Measurements from ENCODE around the gene OXLD1.

The OXLD1 gene

GRCh38 chr17:81640011-81640410 lies 26.4 kb downstream of the OXLD1 start:
- no peak for TF ChIP-seq CTCF (IDR thresholded peaks at IDR 0.05; ENCODE audit: control extremely low read depth, extremely low read depth, low read depth, missing control alignments)
- DNase-seq (ENCODE audit: extremely low spot score): no peak
- ChIA-PET POLR2A (interaction anchor here (0.7 kb wide), 1 partner anchor 8 kb away, joined by 6 read pairs; no protein-coding TSS in a partner anchor), CTCF (no interaction called here)

GRCh38 chr17:81638683-81639082 lies 27.7 kb downstream of the OXLD1 start:
- ChIA-PET CTCF (interaction anchor here (1.1 kb wide), 1 partner anchor 13 kb away, joined by 3 read pairs; no protein-coding TSS in a partner anchor), POLR2A (no interaction called here)
- no peak for DNase-seq (ENCODE audit: extremely low spot score)
- TF ChIP-seq CTCF (IDR thresholded peaks at IDR 0.05; ENCODE audit: control extremely low read depth, extremely low read depth, low read depth, missing control alignments): no peak

GRCh38 chr17:81636505-81637288 lies 29.7 kb downstream of the OXLD1 start, which contains the start of the genes NPLOC4 and TSPAN10:
Gene NPLOC4 (minus strand): TSS chr17:81637112. CDS start chr17:81636930, 182 bp downstream.
Gene TSPAN10 (plus strand): TSS chr17:81637196. CDS start chr17:81642413, 5,217 bp downstream.
- CTCF ChIA-PET: interaction anchor here (1.9 kb wide), 1 partner anchor 35 kb away, joined by 4 read pairs; no protein-coding TSS in a partner anchor
- POLR2A ChIA-PET: no interaction called here

GRCh38 chr17:81635973-81636504 lies 30.4 kb downstream of the OXLD1 start:
- ChIA-PET CTCF (interaction anchor here (1.9 kb wide), 1 partner anchor 34 kb away, joined by 4 read pairs; no protein-coding TSS in a partner anchor), POLR2A (interaction anchor here (0.7 kb wide), 2 partner anchors 17 to 19 kb away, joined by 3 to 5 read pairs; no protein-coding TSS in a partner anchor)
- DNase-seq (ENCODE audit: extremely low spot score): no peak
- TF ChIP-seq CTCF (IDR thresholded peaks at IDR 0.05; ENCODE audit: control extremely low read depth, extremely low read depth, low read depth, missing control alignments): no peak

More at GRCh38 chr17:81636505-81637288, 29.7 kb downstream of the OXLD1 start, which contains the start of the genes NPLOC4 and TSPAN10:
- peak; percentile 95 for DNase-seq (ENCODE audit: extremely low spot score)
- TF ChIP-seq CTCF (IDR thresholded peaks at IDR 0.05; ENCODE audit: control extremely low read depth, extremely low read depth, low read depth, missing control alignments): no peak

GRCh38 chr17:81635431-81635830 lies 31.0 kb downstream of the OXLD1 start:
- ChIA-PET POLR2A (interaction anchor here (0.7 kb wide), 2 partner anchors 16 to 20 kb away, joined by 3 to 5 read pairs; no protein-coding TSS in a partner anchor), CTCF (interaction anchor here (1.9 kb wide), 1 partner anchor 34 kb away, joined by 4 read pairs; no protein-coding TSS in a partner anchor)
- no peak for TF ChIP-seq CTCF (IDR thresholded peaks at IDR 0.05; ENCODE audit: control extremely low read depth, extremely low read depth, low read depth, missing control alignments)
- DNase-seq (ENCODE audit: extremely low spot score): no peak

GRCh38 chr17:81631482-81631881 lies 34.9 kb downstream of the OXLD1 start:
- POLR2A ChIA-PET: interaction anchor here (0.6 kb wide), 2 partner anchors 9 to 238 kb away, joined by 3 to 6 read pairs; no protein-coding TSS in a partner anchor
- no peak for DNase-seq (ENCODE audit: extremely low spot score)

More at GRCh38 chr17:81631482-81631881, 34.9 kb downstream of the OXLD1 start:
- no peak for TF ChIP-seq CTCF (IDR thresholded peaks at IDR 0.05; ENCODE audit: control extremely low read depth, extremely low read depth, low read depth, missing control alignments)
- CTCF ChIA-PET: interaction anchor here (0.5 to 1.9 kb wide), 2 partner anchors 30 to 88 kb away, joined by 3 to 8 read pairs; no protein-coding TSS in a partner anchor
